ENCODE data around the gene GDAP2.
"Not testable (repeated sequence)": the region's sequence is repeated elsewhere in the genome, so short reads cannot be mapped to it uniquely, and the experiment has no call there.

The GDAP2 gene, protein sequence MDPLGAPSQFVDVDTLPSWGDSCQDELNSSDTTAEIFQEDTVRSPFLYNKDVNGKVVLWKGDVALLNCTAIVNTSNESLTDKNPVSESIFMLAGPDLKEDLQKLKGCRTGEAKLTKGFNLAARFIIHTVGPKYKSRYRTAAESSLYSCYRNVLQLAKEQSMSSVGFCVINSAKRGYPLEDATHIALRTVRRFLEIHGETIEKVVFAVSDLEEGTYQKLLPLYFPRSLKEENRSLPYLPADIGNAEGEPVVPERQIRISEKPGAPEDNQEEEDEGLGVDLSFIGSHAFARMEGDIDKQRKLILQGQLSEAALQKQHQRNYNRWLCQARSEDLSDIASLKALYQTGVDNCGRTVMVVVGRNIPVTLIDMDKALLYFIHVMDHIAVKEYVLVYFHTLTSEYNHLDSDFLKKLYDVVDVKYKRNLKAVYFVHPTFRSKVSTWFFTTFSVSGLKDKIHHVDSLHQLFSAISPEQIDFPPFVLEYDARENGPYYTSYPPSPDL

DNA sequence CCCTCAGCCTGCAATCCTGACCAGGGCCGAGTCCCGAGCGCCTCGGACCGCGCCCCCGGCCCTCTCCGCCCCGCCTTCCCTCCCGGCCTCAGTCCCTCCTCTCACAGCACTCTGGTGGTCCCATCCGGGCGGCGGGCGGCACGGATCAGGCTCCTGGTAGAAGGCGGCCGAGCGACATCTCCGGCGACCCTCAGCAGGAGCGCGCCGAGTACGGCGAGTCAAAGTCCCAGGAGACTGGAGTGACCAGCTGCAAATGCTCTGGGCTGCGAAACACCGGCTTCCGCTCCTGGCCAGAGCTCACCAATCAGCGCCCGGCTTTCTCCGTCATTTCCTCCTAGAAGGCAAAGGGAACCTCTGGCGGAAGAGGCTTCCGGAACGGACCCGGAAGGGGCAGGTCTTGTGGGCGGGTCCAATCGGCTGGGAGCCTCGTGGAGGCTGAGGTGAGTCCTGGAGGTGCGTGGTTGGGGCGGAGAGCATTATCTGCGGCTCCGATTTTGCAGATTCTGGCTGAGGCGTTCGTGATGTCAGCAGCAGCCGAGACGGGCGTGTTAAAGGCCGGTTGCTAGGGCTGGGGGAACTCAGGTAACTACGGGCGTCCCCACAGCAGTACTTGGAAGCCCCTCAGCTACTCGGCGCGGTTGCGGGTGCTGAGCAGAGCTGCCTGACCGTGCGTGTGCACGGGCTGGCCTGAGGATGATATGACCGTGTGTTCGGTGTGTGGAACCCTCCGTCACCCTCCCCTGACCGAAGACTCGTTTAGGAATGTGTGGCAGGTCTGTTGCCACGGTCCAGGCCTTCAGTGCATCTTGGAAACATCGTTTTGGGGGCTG lies at the start of gene GDAP2, which contains the start of gene WDR3:
Gene GDAP2, minus strand, starts transcription at position 279 of the 830 bp plus-strand sequence. CDS start 9,264 bp downstream, outside the sequence.
Gene WDR3, plus strand, starts transcription at position 397 of the 830 bp plus-strand sequence. CDS start 3,581 bp downstream, outside the sequence.
- DNase-seq, result peak; percentile 92

DNA sequence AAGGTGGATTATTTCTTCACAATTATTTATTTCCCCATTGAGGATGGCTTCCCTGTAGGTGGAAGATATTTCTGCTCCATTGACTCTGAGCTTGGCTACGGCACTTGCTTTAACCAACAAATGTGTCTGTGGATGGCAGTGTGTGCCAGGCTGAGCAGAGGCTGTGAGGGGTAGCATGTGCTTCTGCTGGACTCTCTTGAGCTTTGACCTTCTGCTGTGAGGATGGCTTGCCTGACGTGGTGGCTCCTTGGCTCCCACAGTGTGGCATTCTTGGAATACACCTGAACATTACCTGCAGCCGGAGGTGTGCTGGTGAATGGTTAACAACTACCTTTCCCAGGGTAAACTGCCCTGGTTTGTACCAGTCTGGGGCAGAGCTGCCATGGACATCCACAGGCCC lies 47.0 kb upstream of the GDAP2 start:
- DNase-seq, result no peak

DNA sequence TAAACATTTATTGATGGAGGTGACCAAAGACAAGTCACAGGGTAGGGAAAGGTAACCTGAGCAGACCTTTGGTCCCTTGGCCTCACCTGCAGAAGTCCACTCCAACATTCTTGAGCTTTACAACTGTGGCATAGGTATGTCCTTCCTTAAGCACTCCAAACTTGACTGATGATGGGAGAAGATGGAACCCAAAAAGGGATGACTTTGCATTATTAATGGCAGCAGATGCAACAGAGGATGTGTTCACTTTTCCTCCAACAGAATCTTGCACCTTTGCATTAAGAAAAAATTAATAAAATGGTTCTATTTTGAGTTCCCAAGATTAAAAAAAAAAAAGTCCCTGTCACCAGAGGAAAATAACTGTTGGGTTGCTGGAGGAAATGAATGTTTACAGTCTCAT lies 42.4 kb upstream of the GDAP2 start:
- no peak for DNase-seq

DNA sequence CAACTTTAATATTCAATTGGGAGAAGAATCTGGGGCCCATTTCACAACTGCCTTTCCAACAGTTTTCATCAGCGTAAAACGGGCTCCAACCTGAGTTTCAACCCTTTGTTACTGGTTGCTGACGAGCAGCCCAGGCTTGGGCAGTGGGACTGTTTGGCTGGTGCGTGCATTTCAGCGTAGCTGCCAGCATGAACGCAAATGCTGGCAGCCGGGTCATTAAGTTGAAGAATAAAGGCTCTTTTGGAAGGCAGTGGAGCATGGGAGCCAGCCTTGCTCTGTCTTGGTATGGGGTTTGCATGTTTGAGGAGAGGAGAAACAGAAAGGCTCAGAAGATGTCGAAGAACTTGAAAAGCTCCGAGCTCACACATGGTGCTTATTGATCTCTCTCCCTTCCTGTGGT lies 40.8 kb upstream of the GDAP2 start:
- DNase-seq, result no peak

DNA sequence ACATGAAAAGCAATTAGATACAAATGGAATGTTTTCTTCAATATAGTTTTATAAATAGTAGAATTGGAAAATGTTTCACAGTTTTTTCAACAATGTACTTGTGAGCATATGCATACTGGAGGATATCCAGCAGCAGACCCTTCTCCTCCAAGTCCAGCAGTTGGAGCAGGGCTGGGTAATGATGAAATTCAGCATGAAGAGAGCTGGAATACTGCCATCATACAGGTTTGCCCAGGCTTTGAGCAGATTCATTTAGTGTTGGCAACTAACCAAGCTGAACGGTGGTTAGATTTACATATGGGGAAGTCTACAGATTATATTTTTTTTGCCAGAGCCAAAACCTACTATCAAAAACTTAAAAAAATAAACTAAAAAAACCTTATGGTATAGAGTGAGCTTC lies 38.5 kb upstream of the GDAP2 start:
- DNase-seq, result no peak

DNA sequence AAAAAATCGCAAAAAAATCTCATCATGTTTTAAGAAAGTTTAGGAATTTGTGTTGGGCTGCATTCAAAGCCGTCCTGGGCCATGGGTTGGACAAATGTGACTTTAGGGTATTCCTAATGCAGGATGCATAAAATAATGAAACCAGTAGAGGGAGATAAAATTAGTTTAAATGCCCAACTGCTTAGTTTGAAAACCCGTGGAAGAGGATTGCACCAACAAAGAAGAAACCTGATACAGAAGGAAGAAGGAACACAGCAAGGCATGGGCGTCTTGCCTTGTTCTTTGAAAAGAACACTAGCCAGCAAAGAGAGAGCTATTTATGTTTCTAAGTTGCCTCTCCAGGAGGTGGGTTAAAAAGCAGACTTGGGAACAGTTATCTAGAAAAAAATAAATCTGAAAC lies 38.1 kb upstream of the GDAP2 start:
- no peak for DNase-seq

DNA sequence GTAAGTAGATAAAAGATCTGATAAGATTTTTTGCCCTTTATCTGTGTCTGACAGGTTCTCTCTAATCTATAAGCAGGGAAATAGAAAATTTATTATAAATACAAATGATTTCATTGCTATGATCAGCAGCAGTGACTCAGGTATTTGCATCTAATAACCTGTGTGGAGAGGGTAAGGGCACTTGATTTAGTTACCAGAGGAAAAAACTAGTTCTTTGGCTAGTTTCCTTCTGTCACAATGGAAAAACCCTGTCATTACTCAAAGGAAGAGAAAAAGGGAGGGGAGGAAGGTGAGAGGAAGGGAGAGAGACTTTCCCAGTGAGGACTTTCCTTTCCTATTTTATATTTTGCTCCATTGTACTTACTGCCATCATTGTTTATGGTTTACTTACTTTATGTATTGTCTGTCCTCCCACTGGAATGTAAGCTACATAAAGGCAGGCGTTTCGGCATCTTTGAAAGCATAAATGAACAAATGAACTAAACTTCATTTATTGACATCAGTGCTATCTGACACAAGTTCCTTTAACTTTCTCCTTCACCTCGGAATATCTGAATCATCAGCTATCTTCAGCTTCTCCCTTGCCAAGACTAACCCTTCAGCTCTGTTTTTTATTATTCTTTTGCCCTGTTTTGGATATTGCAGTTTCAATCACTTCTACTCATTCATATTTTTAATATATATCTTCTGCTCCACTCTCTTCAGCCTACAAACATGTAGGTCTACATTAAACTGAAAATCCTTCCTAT lies 35.0 kb upstream of the GDAP2 start:
- DNase-seq, result no peak

DNA sequence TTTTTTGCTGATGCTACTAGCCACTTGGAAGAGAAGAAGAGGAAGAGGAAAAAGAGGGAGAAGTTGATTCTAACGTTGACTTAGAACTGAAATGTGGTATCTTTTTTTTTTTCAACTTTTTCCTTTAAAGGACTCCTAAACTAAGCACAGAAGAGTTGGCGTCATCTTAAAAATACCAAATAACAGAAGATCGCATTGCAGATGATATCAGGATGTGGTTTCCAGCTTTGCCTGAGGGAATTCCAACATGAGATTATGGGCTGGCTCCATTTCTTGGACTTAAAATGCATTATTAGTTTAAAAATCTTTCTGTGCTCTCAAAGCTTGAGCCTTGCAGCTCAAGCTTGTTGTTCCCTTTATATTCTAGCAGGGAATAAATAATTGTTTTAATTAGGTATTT lies 29.9 kb upstream of the GDAP2 start:
- DNase-seq, result no peak

DNA sequence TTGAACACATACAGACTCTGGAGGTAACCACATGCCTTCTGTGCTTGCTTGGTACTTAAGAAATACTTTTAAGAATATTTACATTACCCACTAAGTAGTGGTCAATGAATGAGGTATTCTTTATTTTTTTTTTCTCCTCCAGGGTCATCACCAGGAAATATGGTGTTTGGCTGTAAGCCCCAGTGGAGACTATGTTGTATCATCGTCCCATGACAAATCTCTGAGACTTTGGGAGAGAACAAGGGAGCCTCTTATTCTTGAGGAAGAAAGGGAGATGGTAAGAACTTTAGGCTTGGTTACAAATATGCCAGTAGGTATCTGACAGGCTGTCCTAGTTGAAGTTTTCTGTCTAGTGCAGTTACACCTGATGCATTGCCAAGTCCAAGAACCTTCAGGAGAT lies 23.0 kb upstream of the GDAP2 start:
- no peak for DNase-seq

DNA sequence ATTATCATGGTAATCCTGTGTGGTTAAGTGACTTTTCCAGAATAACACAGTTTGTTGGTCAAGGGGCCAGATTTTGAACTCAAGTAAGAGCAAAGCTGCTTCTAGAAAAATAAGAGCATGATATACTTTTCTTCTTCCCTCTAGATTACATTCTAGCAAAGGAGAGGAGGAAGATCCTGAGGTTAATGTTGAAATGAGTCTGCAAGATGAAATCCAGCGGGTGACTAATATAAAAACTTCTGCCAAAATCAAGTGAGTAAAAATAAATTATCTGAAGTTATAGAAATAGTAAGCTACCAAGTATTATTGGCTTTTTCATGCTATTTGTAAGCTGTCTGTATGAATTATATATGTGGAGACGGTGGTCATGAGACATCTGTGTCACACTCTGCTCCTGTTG lies 12.9 kb upstream of the GDAP2 start:
- no peak for DNase-seq

DNA sequence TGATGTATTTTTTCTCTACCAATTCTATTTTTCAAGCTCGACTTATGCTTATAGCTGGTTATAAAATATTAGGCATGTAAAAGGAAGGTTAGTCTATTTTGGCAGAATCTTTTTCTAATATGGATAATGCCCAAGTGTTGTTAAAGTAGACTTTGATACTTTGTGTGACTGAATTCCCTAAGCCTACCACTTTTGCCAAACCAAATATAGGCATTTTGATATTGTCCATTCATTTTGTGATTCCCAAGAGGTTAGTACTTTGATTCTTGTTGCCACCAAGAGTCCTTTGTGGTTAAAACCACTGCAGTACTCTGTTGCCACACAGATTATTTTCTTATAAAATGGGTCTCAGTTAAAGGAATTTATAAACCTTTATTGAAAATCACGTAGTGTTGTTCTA lies 4.3 kb upstream of the GDAP2 start:
- DNase-seq, result no peak

DNA sequence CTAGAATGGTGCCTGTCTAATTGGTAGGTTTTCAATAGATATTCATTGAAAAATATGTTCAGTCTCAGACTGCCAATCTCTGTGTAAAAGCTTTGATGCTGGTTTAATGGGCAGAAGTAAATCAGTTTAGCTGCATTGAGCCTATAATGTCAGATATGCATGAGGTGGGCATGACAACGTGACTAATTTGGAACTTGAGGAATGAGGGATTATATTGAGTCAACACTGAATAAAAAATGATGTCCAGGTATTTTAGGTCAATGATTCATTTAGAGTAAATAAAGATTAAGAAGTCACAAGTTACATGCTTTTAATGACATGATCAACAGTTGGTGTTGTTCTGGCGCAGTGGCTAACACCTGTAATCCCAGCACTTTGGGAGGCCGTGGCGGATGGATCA lies 3.2 kb upstream of the GDAP2 start:
- no peak for DNase-seq

DNA sequence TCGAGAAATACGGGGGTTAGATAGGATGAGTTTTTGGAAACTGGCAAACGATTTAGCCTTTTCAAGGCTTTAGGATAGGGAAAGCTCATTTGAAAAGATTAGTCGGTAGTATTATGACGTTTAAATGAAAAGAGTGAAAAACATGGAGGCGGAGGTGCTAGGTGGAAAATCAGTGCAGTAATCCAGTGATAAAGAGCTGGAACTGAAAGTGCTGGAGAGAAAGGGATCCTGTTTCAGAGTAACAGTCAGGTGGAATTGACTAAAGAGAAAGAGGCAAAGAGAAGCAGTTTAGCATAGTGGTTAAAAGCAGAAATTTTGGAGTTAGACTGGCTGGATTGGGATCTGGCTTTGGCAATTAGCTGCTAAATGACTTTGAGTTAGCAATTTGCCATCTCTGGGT lies 1.1 kb upstream of the GDAP2 start:
- DNase-seq, result no peak

DNA sequence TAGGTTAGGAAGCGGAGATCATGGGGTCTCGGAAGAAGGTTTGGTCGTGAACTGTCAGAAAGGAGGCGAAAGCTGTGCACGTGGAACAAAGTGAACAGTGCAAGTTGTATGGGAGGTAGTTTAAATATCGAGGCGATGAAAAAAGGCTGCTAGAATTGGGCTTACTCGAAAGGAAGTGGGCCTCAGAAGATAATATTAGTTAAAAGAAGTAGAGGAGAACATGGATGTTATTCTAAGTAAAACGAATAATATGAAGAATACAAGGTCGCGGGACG lies 689 bp upstream of the GDAP2 start:
- DNase-seq, result no peak

DNA sequence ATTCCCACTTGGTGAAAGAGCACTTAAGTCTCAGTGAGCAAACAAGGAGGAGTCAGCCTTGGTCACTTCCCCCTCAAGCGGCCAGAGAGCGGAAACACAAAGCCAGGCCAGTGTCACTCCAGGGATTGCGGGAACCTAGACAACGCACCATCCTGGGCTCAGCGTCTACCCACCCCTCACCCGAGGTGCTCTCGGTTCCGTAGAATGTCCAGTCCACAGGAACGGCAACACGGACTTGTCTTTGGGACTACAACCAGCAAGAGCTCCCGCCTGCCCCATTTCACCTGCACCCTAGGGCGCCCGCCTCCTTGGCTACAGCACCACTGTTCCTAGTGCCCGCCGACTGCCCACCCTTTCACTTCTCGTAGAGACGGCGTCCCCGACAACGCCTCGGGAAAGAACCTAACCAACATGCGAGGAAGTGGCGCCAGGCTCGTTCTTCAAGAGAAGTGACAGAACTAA lies 509 bp downstream of the GDAP2 start:
- DNase-seq, result no peak

DNA sequence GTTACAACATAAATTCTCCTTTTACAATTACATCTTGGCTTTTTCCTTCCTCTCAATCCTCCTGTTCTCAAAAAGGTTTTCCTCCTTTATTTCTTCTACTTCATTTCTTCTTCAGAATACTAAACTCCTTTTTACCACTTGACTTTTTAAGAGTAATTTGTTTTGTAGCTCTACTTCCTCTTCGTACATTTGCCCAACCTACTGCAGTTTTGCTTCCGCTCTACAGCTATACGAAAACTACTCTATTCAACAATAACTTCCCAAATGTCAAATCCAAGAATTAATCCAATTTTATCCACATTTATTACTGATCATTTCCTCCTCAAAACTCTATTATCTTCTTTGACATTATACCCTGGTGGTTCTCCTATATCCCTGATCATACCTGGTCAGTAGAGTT lies 3.4 kb downstream of the GDAP2 start:
- DNase-seq, result no peak

DNA sequence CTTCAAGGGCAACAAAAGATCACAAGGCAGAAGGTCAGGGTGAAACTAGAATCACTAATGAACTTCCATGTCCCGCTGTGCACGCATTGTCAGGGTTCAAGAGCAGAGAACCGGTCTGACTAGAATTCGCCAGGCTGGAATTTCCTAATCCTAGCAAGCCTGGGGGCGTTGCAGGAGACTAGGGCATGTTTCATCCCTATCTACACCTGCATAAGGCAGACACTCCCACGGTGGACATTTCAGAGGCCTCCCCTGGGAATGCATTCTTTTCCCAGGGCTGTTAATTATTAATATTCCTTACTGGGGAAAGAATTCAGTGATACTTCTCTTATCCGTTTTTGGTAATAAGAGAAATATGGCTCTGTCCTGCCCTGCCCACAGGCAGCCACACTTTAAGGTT lies 6.7 kb downstream of the GDAP2 start:
- DNase-seq, result not testable (repeated sequence)

DNA sequence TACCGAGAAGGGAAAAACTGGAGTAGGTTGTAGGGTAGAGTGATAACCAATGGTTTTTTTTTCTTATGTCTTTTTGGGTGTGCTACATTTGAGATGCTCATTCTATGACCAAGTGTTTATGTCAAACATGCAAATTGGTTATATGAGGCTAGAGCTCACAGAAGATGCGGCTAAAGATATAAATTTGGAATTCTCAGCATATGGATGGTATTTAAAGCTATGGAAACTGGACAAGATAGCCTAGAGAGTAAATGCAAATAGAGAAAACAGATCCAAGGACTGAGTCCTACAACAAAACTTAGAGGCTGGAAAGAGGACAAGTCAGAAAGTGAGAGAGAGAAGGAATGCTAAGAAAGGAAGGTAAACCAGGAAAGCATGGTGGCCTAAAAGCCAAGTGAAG lies 7.4 kb downstream of the GDAP2 start:
- DNase-seq, result no peak

DNA sequence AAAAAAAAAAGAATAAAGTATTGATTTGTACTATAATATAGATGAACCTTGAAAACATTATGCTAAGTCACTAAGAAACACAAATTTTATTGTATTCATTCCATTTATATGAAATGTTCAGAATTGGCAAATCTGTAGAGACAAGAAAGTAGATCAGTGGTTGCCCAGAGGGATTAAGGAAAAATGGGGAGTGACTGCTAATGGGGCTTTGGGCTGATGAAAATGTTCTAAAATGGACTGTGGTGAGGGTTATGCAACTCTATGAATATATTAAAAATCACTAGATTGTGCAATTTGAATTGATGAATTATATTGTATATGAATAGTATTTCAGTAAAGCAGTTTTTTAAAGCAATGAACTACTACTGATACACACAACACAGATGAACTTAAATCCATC lies 10.0 kb downstream of the GDAP2 start:
- no peak for DNase-seq

DNA sequence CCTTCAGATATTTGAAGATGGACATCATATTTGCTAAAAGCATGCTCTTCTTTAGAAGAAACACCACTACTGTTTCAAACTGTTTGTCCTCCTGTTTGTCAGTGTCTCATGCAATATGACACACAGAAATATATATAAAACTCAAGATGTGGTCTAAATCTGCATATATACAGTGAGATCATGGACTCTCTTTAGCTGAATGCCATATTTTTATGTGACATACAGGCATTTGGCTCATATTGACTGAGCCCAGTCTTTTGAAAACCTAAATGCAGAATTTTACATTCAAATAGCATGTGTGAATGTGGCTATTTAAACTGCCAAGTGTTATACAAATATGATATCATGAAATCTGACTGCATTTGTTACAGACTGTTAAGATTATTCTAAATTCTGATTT lies 18.4 kb downstream of the GDAP2 start:
- no peak for DNase-seq

DNA sequence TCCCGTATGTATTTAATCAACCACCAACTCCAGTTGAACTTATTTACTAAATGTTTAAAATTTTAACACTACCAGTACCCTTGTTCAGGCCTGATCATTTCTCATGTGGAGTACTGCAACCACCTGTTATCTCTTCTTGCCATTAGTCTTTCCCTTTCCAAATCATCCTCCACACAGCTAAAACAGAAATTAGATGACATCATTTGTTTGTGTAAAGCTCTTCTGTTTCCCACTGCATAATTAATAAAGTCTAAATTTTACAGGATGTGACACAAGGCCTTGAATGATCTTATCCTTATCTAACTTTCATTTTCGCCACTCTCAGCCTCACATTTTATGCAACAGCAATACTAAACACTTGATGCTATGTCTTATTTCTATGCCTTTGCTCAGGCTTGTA lies 24.4 kb downstream of the GDAP2 start:
- DNase-seq, result no peak

DNA sequence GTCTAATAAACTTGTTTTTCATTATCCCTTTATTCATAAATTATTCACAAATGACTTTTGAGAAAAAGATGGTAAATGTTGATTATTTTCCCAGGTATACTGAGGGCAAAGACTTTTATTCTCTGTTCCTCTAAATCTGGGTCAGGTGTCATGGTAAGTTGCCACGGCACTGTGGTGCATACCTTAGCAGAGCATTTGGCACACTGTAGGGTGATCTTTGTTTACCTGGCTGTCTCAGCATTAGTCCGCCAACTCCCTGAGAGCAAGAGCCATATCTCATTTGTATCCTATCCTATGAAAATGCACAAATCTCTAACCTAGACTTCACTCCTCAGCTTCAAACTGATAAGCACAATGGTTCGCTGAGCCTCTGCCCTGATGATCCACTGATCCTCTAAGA lies 24.9 kb downstream of the GDAP2 start:
- DNase-seq, result no peak

DNA sequence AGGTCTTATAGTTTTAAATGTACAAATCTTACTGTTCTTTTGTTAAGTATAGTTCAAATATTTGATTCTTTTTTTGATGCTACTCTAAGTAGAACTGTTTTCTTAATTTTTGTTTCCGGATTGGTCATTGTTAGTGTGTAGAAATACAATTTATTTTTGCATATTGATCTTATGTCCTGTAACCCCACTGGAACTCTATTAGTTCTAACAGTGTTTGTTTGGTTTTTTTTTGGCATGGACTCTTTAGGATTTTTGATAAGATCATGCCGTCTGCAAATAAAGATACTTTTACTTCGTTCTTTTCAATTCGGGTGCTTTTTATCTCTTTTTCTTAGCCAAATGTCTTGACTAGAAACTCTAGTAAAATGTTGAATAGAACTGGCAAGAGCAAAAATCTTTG lies 26.5 kb downstream of the GDAP2 start:
- DNase-seq, result no peak
